ENCODE measurements around the gene TDRD7. TPM values are rescaled to one million over a fixed set of nuclear protein-coding genes. Genes with fewer than 3 reads are reported as not detected.

TDRD7 gene
- total and polyA plus RNA-seq, 9 donors, result 7.4 to 15.6 (median 9.8) TPM

GRCh38 chr9:97517331-97518089 is 105.6 kb downstream of the TDRD7 start:
- H3K9me3 ChIP-seq, result no peaks in the 10 kb centered on the region
- H3K36me3 ChIP-seq, result no peaks in the 10 kb centered on the region
- no peak for DNase-seq
- peaks cover 33% of the 10 kb centered on the region for H3K4me1 ChIP-seq (ENCODE audit: insufficient read depth)
- intact Hi-C loops (cut with DNase I), result no loop called here
- 81 to 89% (median 82%) methylated on average over 14 of the region's 14 CpGs for WGBS, 3 donors
- no peak overlapping the region for H3K4me3 ChIP-seq
- TF ChIP-seq EP300 (IDR thresholded peaks at IDR 0.05), result no peak
- TF ChIP-seq, protein P1, sequence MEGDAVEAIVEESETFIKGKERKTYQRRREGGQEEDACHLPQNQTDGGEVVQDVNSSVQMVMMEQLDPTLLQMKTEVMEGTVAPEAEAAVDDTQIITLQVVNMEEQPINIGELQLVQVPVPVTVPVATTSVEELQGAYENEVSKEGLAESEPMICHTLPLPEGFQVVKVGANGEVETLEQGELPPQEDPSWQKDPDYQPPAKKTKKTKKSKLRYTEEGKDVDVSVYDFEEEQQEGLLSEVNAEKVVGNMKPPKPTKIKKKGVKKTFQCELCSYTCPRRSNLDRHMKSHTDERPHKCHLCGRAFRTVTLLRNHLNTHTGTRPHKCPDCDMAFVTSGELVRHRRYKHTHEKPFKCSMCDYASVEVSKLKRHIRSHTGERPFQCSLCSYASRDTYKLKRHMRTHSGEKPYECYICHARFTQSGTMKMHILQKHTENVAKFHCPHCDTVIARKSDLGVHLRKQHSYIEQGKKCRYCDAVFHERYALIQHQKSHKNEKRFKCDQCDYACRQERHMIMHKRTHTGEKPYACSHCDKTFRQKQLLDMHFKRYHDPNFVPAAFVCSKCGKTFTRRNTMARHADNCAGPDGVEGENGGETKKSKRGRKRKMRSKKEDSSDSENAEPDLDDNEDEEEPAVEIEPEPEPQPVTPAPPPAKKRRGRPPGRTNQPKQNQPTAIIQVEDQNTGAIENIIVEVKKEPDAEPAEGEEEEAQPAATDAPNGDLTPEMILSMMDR (IDR thresholded peaks at IDR 0.05), result no peak
- no peak for TF ChIP-seq POLR2A (IDR thresholded peaks at IDR 0.05)
- no peaks in the 10 kb centered on the region for H3K27me3 ChIP-seq
- H3K27ac ChIP-seq, result peak overlapping the region; percentile 64 to 66

- no peak overlapping the region for H3K4me3 ChIP-seq
These were observed 106.4 kb downstream of the TDRD7 start for GRCh38 chr9:97518166-97518908.

GRCh38 chr9:97518909-97519307 is 107.0 kb downstream of the TDRD7 start:
- TF ChIP-seq POLR2A (IDR thresholded peaks at IDR 0.05), result peak; percentile 9
- TF ChIP-seq, protein P1 (IDR thresholded peaks at IDR 0.05), result no peak
- H3K4me3 ChIP-seq, result no peak overlapping the region
- peak; percentile 61 to 82 (median 70) for DNase-seq
- peak overlapping the region; percentile 64 to 66 for H3K27ac ChIP-seq
- WGBS, 3 donors, result 4 to 7% (median 4%) methylated on average over 6 of the region's 6 CpGs
- no peaks in the 10 kb centered on the region for H3K9me3 ChIP-seq
- no peaks in the 10 kb centered on the region for H3K27me3 ChIP-seq
- no peaks in the 10 kb centered on the region for H3K36me3 ChIP-seq
- H3K4me1 ChIP-seq (ENCODE audit: insufficient read depth), result peaks cover 33% of the 10 kb centered on the region
- intact Hi-C loops (cut with DNase I), result no loop called here

More at GRCh38 chr9:97518166-97518908, 106.4 kb downstream of the TDRD7 start:
- H3K27me3 ChIP-seq, result no peaks in the 10 kb centered on the region
- peaks cover 33% of the 10 kb centered on the region for H3K4me1 ChIP-seq (ENCODE audit: insufficient read depth)
- intact Hi-C loops (cut with DNase I), result no loop called here
- TF ChIP-seq, protein P1 (IDR thresholded peaks at IDR 0.05), result no peak
- no peak for TF ChIP-seq EP300 (IDR thresholded peaks at IDR 0.05)
- TF ChIP-seq POLR2A (IDR thresholded peaks at IDR 0.05), result no peak
- H3K9me3 ChIP-seq, result no peaks in the 10 kb centered on the region
- no peaks in the 10 kb centered on the region for H3K36me3 ChIP-seq
- H3K27ac ChIP-seq, result peak overlapping the region; percentile 64 to 66
- DNase-seq, result no peak
- 72% methylated on average over 9 of the region's 9 CpGs for WGBS, 3 donors

DNA sequence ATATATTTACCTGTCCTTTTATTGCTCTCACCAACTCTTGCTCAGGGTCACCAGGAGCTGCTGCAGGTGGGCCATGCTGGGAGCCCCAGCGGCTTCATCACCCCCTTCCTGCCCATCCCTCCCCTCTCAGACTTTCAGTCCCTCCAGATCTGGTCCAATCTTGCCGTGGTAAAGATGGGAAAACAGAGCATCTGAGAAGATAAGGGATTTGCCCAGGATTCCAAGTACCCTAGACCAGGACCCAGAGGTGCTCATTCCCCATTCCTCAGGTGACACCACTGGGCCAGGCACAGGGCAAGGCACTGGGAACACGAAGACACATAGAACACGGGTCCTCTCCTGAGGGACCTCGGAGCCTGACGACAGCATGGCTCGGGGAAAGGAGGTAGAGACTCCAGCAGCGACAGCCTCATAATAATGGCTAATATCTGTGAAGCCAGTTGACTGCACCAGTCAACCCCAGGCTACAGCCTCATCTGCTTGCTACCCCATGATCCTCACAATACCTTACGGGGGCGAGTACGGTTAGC is 107.6 kb downstream of the TDRD7 start:
- Histone ChIP-seq H3K4me1 (ENCODE audit: insufficient read depth) (peaks cover 33% of the 10 kb centered on the region), H3K9me3 (no peaks in the 10 kb centered on the region), H3K4me3 (no peak overlapping the region), H3K27ac (peak overlapping the region; percentile 64 to 66), H3K27me3 (no peaks in the 10 kb centered on the region), H3K36me3 (no peaks in the 10 kb centered on the region)
- WGBS, 3 donors, result 92 to 94% (median 93%) methylated on average over 11 of the region's 11 CpGs
- no peak for DNase-seq
- TF ChIP-seq POLR2A (IDR thresholded peaks at IDR 0.05) (no peak), EP300 (IDR thresholded peaks at IDR 0.05) (no peak)
- TF ChIP-seq, protein P1 (IDR thresholded peaks at IDR 0.05), result no peak
- intact Hi-C loops (cut with DNase I), result no loop called here
